GM21528 (cell line): ENCODE measurements around the gene FAM20C.
"Not testable (repeated sequence)": the region's sequence is repeated elsewhere in the genome, so short reads cannot be mapped to it uniquely, and the experiment has no call there.

Experiments
- ATAC-seq: cut with Tn5 transposase; IDR thresholded peaks from one replicate; pipeline ENCODE4 v1.9.1; 2021; ENCODE audit warnings: mild to moderate bottlenecking, moderate library complexity; ENCODE audit not compliant: unreplicated experiment, low FRiP score

The FAM20C gene

GRCh38 chr7:284762-285722, 92.7 kb downstream of the FAM20C start:
- no peak for ATAC-seq

DNA sequence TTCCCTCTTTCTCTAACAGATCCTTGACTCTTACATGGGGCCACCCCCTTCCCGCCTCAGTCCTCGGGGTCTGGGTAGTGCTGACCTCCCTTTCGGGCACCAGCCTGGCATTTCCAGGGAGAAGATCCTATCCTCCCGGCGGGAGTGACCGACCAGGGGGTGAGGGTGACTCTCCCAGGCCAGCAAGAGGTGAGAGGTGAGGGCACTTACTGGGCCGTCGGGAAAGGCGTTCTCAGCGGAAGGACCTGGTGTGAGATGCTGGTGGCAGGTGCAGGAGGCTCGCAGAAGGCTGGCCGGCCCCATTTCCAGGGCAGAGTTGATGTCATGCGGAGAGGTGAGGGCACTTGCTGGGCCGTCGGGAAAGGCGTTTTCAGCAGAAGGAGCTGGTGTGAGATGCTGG, 93.4 kb downstream of the FAM20C start:
- ATAC-seq, result no peak

- no peak for ATAC-seq
Measured at GRCh38 chr7:286266-286665, 93.9 kb downstream of the FAM20C start.

DNA sequence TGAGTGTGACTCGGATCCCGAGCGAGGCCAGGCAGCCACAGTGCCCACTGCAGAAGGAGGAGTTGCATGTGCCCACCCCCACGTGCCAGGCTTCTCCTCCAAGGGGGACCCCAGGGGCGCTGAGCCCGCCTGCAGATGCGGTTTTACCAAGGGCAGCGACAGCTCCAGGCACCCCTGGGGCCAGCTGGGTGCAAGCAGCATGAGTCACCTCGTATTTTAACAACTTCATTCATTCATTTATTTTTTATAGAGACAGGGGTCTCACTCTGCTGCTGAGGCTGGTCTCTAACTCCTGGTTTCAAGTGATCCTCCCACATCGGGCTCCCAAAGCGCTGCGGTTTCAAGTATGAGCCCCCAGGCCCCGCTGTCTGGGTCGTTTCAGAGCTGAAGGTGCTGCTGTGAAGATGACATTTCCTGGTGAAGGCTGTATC, 96.3 kb downstream of the FAM20C start:
- ATAC-seq, result no peak

- no peak for ATAC-seq
Measured at GRCh38 chr7:289209-289755, 96.9 kb downstream of the FAM20C start.

- ATAC-seq, result no peak
Measured at GRCh38 chr7:289756-290553, 97.6 kb downstream of the FAM20C start, which contains the start of gene FOXL3. TSS of gene FOXL3 (plus strand) at chr7:290170. CDS start at chr7:290170, 0 bp downstream.

GRCh38 chr7:290554-291372, 98.4 kb downstream of the FAM20C start:
- ATAC-seq, result no peak

DNA sequence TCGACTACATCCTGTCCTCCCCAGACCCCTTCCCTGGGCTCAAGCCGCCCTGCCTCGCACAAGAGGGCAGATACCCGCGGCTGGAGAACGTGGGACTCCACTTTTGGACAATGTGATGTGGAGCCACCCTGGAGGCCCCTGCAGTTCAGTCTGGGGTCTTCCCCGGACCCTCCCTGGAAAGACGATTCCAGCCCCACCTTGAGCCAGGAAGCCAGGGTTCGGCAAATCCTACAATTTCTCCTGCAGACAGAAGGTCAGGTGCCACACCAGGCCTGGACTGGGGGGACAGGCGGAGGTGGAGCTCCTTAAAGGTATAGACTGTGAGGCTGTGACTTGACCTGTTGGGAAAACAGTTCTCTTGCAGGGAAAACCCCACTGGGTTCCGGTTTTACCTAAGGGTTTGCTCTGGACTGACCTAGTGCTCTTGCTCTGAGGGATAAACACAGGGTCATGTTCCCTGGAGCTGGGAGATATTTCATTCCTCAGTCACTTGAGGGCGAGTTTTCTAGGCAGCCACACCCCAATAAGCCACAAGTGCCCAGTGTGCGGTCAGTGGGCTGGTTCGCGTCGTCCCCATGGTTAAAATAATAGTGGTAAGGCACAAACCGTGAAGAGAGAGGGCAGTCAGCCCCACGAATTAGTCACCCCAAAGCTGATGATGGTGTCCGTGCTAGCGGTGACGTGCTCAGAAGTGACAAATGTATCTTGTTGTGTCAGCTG, 99.2 kb downstream of the FAM20C start:
- no peak for ATAC-seq

DNA sequence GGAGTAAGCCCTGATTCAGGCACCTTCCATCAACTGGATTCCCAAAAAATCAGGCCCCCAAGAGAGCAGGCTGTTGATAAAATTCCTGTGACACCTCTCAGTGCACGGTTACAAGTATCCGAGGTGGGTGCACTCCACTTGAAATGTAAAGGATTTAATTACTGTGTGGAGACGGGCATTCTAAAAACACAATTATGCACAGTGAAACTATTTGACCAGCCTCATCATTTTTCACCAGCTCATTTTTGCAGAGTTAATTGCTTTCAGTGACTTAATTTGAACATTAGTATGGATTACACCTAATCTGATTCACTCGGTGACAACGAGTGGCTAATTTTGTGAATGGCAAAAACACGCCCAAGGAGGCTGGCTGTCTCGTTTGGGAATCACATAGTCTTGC, 99.9 kb downstream of the FAM20C start:
- ATAC-seq, result no peak

- no peak for ATAC-seq
Measured at GRCh38 chr7:292826-293225, 100.5 kb downstream of the FAM20C start.

GRCh38 chr7:293681-294439, 101.5 kb downstream of the FAM20C start:
- ATAC-seq, result no peak

DNA sequence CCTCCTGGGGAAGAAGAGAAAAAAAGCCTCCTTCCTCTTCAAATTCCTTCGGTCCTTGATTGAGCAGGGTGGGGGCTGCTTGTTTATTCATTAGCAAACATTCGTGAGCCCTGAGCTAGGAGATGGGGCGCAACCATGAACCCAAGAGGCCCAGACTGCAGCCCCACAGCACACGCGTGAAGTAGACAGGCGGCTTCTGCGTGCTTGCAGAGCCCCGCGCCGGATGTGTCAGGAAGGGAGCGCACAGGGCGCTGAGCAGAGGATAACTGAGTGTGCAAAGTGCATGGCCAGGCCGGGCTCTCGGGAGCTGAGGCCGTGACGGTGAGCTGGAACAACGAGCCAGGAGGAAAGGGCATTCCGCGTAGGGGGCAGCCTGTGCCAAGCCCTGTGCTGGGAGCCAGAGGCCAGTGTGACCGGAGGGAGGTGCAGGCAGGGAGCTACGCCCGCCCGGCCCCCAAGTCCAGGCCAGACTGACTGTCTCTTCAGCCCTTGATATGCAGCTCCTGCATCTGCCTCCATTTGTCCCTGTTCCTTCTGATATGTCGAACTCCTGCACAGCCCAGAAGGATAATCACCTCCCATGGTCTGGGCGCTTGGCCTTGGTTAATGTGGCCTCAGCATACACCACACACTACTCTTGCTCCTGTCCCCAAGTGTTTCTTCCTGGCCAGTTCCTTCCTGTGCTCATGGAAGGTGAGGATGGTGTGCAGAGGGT, 102.2 kb downstream of the FAM20C start:
- ATAC-seq, result no peak

- no peak for ATAC-seq
Measured at GRCh38 chr7:295155-296154, 103.1 kb downstream of the FAM20C start.

DNA sequence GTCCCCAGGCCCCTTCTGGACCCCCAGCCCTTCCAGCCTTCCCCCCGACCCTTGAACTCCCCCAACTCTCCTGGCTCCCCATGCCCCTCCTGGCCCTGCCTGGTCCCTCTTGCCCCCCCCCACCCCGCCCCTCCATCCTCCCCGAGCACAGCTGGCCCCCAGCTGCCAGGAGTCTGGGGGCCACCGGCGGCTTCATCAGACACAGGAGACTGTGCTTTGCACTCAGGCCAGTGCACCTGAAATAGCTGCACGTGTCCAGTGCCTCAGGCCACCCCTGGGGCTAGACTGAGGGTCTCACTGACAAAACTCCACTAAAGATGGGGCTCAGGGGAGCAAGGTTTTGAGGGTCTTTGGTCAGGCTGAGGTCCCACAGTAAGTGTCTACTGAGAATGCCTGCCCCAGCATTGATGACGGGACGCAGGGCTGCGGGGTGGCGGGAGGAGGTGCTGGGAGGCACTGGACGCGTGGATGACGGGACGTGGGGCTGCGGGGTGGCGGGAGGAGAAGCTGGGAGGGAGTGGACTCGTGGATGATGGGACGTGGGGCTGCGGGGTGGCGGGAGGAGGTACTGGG, 104.1 kb downstream of the FAM20C start:
- no peak for ATAC-seq

GRCh38 chr7:297141-297540, 104.8 kb downstream of the FAM20C start:
- ATAC-seq, result not testable (repeated sequence)

DNA sequence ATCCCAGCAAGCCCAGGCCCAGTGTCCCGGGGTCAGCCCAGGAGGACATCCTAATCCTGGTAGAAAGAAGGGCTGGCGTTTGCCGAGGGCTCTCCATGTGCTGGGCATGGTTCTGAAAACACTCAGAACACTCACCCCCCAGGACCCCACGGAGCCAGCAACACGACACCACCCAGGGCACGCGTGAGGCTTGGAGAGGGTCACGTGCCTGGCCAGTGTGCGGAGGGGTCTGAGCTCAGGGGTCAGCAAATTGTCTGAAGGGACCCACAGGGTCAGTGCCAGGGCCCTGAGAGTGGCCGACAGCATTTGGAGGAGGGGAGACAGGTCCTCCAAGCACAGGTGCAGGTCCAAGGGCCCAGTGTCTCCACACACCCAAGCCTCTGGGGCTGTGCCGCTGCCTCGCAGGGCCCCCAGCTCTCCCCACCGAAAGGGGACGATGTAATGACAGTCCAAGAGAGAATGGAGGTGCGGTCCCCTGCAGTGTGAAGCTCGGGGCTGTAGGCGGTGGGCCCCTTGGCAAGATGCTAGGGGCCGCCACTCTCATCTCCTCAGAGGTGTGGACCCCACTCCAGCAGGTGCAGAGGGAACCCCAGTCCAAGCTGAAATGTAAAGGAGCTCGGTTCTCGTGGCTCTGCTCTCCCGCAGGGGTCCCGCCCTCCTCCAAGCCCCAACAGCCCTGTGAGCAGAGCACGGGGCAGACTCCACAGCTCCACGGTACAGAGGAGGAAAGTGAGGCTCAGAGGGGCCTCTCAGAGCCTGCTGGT, 105.4 kb downstream of the FAM20C start:
- no peak for ATAC-seq
